NB4 (cell line): ENCODE measurements around the gene IL21.
"Not testable (repeated sequence)": the region's sequence is repeated elsewhere in the genome, so short reads cannot be mapped to it uniquely, and the experiment has no call there.

Source experiments
- DNase-seq: peaks from one replicate; pipeline ENCODE4 v3.0.0; 2010; ENCODE audit warnings: low read depth
- H3K4me3 ChIP-seq: one replicate; pipeline ENCODE4 v1.5.1; 2011; ENCODE audit warnings: mild to moderate bottlenecking, low read depth, low read length, moderate library complexity
- CTCF ChIP-seq: IDR thresholded peaks from one replicate; pipeline ENCODE4 v1.5.1; 2012; ENCODE audit warnings: low read depth, low read length
- MAX ChIP-seq: IDR thresholded peaks from 2 replicates; pipeline ENCODE4 v1.6.1; 2011; ENCODE audit warnings: low read depth, low read length
- MYC ChIP-seq: IDR thresholded peaks from 2 replicates; pipeline ENCODE4 v1.6.1; 2011; ENCODE audit warnings: low read depth, low read length
- POLR2A ChIP-seq: IDR thresholded peaks from 2 replicates; pipeline ENCODE4 v1.6.1; 2011; ENCODE audit warnings: mild to moderate bottlenecking; ENCODE audit not compliant: insufficient read length; ENCODE audit errors: extremely low read depth

IL21 gene

GRCh38 chr4:122658377-122658776 is 37.5 kb upstream of the IL21 start:
- TF ChIP-seq CTCF (no peak), MYC (no peak), POLR2A (no peak), MAX (no peak)
- no peak overlapping the region for H3K4me3 ChIP-seq
- DNase-seq = no peak

GRCh38 chr4:122657553-122657952 is 36.7 kb upstream of the IL21 start:
- no peak for DNase-seq
- no peak for TF ChIP-seq CTCF
- TF ChIP-seq MAX = no peak
- no peak for TF ChIP-seq MYC
- TF ChIP-seq POLR2A = no peak
- no peak overlapping the region for H3K4me3 ChIP-seq

DNA sequence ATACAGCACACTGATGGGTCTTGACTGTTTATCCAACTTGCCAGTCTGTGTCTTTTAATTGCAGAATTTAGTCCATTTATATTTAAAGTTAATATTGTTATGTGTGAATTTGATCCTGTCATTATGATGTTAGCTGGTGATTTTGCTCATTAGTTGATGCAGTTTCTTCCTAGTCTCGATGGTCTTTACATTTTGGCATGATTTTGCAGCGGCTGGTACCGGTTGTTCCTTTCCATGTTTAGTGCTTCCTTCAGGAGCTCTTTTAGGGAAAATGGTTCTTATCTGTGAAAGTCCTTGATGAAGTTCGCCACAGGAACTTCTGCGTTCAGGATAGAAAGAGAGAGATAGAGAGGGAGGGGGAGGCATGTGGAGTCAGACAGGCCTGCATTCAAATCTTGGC is 35.7 kb upstream of the IL21 start:
- H3K4me3 ChIP-seq, DNase-seq: not testable (repeated sequence)

DNA sequence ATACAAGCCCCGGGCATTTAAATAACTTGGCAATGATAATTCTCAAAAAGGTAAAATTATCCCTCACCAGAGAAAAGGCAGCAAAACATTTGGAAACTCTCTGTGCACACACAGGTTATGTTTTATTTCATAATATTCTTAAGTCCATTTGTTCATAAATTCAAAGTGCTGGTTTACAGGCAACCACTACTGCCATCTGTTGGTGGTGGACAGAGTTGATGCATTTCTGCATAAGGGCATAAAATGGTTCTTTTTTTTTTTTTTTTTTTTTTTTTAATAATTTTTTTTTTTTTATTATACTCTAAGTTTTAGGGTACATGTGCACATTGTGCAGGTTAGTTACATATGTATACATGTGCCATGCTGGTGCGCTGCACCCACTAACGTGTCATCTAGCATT is 31.5 kb upstream of the IL21 start:
- peak; percentile 57 for DNase-seq
- TF ChIP-seq CTCF (peak; percentile 54), MAX (no peak)
- no peak overlapping the region for H3K4me3 ChIP-seq

- H3K4me3 ChIP-seq = no peak overlapping the region
- no peak for DNase-seq
- TF ChIP-seq MAX (no peak), MYC (no peak), CTCF (no peak), POLR2A (no peak)
These were observed 29.3 kb upstream of the IL21 start for GRCh38 chr4:122650148-122650547.

DNA sequence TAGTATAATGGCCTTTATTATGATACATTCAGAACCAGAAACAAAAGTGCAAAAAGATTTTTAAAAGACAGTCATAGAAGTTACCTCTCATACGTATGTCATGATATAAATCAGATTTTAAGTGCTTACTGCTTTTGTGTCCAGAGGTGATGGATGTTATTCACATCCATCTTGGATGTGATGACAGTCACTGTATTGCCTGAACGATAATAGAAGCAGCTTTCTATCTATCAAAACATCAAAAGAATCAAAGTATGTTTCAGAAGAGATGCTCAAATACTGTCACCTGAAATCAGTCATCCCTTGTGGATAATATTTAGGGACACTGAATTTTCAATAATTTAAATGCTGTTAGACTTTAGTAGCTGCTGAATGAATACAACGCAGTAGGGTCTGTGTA is 26.8 kb upstream of the IL21 start:
- H3K4me3 ChIP-seq = no peak overlapping the region
- no peak for DNase-seq
- TF ChIP-seq MAX (no peak), POLR2A (no peak), MYC (no peak), CTCF (no peak)
